NCI-H345 treated with DMSO at 0.1 percent for 48 hours (cell line): ENCODE measurements around the gene OBSCN.
"Not testable (repeated sequence)": the region's sequence is repeated elsewhere in the genome, so short reads cannot be mapped to it uniquely, and the experiment has no call there.

ENCODE experiments used
- DNase-seq: peaks from one replicate; lab custom pipeline; 2025; ENCODE audit not compliant: unreplicated experiment; lab: John Stamatoyannopoulos, UW

The OBSCN gene

GRCh38 chr1:228185641-228185965 lies 22.2 kb upstream of the OBSCN start:
- DNase-seq, result no peak

DNA sequence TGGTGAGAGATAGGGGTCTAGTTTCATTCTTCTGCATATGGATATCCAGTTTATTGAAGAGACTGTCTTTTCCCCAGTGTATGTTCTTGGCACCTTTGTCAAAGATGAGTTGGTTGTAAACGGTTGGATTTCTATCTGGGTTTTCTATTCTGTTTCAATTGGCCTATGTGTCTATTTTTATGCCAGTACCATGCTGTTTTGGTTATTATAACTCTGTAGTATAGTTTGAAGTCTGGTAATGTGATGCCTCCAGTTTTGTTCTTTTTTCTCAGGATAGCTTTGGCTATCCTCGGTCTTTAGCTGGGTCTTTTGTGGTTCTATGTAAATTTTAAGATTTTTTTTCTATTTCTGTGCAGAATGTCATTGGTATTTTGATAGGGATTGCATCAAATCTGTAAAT lies 19.6 kb upstream of the OBSCN start:
- not testable (repeated sequence) for DNase-seq

- no peak for DNase-seq
Measured at GRCh38 chr1:228190182-228190581, 17.7 kb upstream of the OBSCN start.

GRCh38 chr1:228190778-228191177 lies 17.1 kb upstream of the OBSCN start:
- no peak for DNase-seq

GRCh38 chr1:228194436-228194835 lies 13.4 kb upstream of the OBSCN start:
- DNase-seq, result no peak

GRCh38 chr1:228194921-228195812 lies 12.7 kb upstream of the OBSCN start:
- DNase-seq, result no peak

DNA sequence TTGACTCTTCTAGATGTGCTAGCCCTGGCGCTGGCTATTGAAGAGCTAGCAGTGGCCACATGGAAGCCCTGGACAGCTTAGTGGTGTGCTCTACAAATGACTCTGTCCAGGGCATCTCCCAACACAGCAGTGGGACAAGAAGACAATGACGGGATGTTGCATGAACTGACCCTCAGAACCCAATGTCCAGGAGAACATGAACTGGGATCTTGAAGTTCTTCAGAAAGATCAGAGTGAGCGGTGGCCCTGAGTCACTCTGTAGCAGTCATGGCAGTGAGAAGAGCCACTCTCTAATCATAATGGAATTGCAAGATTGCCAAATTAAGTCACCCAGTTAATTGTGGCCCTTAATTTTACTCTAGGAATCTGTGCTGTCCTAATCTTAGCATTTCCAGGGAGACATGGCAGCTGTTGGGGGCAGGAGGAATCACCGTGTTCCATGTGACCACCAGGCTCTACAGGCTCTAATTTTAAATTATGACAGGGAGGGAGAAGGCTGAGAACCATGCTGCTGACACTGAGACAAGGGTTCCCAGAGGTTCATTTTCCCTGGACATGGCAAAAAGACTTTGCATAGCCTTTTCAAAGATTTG lies 10.2 kb upstream of the OBSCN start:
- no peak for DNase-seq

DNA sequence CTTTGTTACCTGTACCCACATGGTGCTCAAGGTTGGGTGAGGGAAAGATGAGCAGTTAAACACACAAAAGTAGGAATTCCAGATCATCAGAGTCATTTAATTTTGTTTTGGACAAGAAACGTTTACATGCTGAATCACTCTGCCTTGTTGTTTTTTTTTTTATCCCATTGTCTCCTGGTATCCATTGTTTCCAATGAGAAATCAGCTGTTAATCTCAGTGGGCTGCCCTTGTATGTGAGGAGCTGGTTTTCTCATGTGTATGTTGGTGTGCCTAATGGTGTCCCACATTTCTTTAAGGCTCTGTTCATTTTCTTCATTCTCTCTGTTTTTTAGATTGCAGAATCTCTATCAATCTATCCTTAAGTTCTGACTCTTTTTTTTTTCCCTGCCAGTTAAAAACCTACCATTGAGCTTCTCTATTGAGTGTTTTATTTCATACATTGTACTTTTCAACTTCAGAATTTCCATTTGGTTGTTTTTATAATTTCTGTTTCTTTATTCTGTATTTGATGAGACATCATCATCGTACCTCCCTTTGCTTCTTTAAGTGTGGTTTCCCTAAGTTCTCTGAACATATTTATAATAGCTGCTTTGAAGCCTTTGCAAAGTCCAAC lies 8.8 kb upstream of the OBSCN start:
- no peak for DNase-seq

DNA sequence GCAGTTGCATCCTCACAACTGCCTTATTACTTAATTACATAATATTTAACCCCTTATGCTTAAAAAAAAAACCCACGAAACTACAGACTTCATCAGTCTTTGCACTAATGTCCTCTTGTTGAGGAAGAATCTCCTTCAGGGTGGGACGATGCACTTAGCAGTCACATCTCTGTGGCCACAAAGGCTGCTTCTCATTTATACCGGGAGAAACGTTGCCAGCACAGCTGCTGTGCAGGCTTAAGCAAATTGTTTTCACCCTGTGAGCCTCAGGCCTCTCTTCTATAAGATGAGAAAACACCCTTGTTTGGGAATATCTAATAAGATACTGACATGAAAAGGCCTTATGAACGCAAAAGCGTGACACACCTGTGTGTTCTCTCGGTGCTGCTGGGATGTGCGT lies 2.9 kb upstream of the OBSCN start:
- DNase-seq, result no peak

DNA sequence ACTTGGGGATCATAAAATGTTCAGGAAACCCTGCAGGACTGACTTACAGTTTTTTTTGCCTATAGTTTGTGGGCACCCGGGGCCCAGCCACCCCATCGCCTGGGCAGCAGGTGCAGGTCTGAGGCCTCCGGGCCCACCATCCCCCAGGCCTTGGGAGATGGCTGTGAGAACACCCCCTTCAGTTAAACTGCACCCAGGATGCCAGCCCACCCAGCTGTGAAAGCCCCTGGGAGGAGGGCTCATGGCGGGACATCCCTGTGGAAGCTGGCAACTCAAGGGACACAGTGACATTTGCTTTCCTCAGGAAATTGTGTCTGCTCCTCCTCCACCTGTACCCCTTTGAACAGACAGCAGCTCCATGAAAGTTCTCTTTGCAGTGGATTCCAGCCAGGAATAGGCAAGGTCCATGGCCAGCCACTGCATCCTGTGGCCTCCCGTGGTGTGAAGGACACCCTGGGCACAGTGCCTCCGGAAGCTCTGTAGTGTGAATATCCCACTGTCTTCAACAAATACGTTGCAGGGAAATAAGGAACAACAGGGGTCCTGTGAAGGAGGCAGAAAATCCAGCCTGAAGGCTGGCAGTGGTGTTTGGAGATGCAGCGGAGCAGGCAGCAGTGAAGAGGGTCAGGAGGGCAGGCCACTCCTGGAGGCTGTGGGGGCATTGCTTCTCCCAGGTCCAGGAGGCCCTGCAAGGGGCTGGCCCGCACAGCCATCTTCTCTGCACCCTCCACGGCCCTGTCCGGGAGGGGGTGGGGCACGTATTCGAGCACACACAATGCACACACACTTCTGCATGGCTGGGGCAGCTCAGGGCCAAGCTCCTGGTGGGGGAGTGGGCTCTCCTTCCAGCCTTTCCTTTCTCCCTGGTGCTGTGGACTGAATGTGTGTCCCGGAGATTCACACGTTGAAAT lies 2.1 kb upstream of the OBSCN start:
- peak; percentile 3 for DNase-seq

GRCh38 chr1:228206582-228207351 lies 1.1 kb upstream of the OBSCN start:
- DNase-seq, result no peak

- no peak for DNase-seq
Measured at GRCh38 chr1:228207381-228207810, 448 bp upstream of the OBSCN start.

- DNase-seq, result no peak
Measured at GRCh38 chr1:228208831-228209551, 1.1 kb downstream of the OBSCN start.

- no peak for DNase-seq
Measured at GRCh38 chr1:228209657-228210056, 1.8 kb downstream of the OBSCN start.

- no peak for DNase-seq
Measured at GRCh38 chr1:228210076-228210651, 2.3 kb downstream of the OBSCN start.

DNA sequence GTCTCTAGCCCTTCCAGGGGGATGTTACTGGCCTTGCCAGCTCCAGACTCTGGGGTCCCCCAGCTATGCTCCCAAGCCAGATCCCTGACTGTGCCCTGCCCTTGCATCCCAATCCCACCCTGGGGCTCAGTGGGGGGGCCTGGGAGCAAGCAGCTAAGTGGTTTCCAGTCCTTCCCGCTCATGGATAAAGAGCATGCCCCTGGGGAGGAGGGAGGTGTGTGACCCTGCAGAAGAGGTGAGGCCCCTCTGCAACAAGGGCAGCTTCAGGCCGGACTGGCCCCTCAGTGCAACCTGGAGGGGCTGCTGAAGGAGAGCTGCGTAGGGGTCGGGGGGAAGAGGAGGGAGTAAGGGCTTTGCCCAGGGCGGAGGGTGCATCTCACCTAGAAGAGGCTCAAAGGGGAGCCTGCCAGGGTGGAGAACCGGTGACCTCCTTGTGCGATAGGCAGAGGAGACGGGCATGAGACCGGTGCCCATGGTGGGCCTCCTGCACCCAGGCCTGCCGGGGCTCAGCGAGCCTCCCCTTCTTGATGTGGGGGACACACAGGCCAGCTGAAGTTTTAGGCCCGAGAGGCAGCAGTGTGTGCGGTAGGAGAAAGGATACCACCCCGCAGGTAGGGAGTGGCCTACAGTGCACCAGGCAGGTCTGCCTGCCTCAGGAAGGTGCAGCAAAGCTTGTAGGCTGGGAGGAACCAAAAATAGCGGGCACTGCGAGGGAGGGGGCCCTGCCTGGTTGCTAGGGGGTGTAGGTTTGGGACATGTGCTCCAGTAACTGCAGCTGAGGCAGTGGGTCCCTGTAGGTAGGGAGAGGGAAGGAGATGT lies 3.1 kb downstream of the OBSCN start:
- no peak for DNase-seq

DNA sequence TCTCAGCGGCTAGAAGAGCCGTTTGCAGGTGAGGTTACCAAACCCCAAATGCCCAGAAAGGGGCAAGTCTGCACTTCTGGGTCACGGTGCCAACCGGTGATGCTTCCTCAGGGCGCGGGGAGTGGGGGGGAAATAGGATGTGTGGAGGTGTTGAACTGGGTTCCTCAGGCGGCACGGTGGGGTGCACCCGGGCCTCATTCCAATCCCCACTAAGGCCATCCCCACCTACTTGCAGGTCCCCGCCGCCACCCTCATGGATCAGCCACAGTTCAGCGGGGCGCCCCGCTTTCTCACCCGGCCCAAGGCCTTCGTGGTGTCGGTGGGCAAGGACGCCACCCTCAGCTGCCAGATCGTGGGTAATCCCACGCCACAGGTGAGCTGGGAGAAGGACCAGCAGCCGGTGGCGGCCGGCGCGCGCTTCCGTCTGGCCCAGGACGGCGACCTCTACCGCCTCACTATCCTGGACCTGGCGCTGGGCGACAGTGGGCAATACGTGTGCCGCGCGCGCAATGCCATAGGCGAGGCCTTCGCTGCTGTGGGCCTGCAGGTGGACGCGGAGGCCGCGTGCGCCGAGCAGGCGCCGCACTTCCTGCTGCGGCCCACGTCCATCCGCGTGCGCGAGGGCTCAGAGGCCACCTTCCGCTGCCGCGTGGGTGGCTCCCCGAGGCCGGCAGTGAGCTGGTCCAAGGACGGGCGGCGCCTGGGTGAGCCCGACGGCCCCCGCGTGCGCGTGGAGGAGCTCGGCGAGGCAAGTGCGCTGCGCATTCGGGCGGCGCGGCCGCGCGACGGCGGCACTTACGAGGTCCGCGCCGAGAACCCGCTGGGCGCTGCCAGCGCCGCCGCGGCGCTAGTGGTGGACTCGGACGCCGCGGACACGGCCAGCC lies 3.9 kb downstream of the OBSCN start:
- DNase-seq, result no peak
